Measurements from ENCODE around the gene PSMB2. TPM values are rescaled to one million over a fixed set of nuclear protein-coding genes. Genes with fewer than 3 reads are reported as not detected.

The PSMB2 gene
- total and polyA plus RNA-seq, 10 of the 15 experiments (the other 5 are each of a cell fraction or from before 2014, with no cell fraction given), result 71.7 to 299 (median 145) TPM

- no peak for TF ChIP-seq IRF3 (IDR thresholded peaks at IDR 0.05)
- TF ChIP-seq MEF2A (IDR thresholded peaks at IDR 0.05; ENCODE audit: insufficient read depth, low read depth, low read length), result no peak
- TF ChIP-seq EED (IDR thresholded peaks at IDR 0.05; ENCODE audit: low read depth), result no peak
Measured at GRCh38 chr1:35657851-35658250, 16.5 kb upstream of the PSMB2 start (continued).

- ATAC-seq, result no peak
- FAIRE-seq, result no peak
- TF ChIP-seq IKZF2 (IDR thresholded peaks at IDR 0.05), result no peak
- no peak for TF ChIP-seq IRF3 (IDR thresholded peaks at IDR 0.05)
- no peak for TF ChIP-seq YBX1 (IDR thresholded peaks at IDR 0.05)
- no peak for TF ChIP-seq CREM (IDR thresholded peaks at IDR 0.05; ENCODE audit: low read depth)
- no peak for TF ChIP-seq ZBTB4 (CRISPR knock-in tag; IDR thresholded peaks at IDR 0.05)
- no peak for TF ChIP-seq ATF7 (IDR thresholded peaks at IDR 0.05; ENCODE audit: low read depth)
- no peak for TF ChIP-seq RUNX3 (IDR thresholded peaks at IDR 0.05; ENCODE audit: low read length)
- no peak for TF ChIP-seq PML (IDR thresholded peaks at IDR 0.05; ENCODE audit: low read length)
- TF ChIP-seq RAD51 (IDR thresholded peaks at IDR 0.05), result no peak
- no peak for TF ChIP-seq RFX5 (IDR thresholded peaks at IDR 0.05; ENCODE audit: low read depth, low read length)
- in situ Hi-C loops (cut with MboI) (no loop called here), intact Hi-C loops (cut with micrococcal nuclease; ENCODE audit: unreplicated experiment) (no loop called here)
- DNase-seq (ENCODE audit: low read depth, low spot score), result no peak
- Histone ChIP-seq H4K20me1 (ENCODE audit: control insufficient read depth, insufficient read depth) (no peaks in the 10 kb centered on the region), H3K9ac (ENCODE audit: control insufficient read depth, insufficient read depth, low read length) (no peak overlapping the region), H3K27me3 (replicated peaks in 1 of 2; ENCODE audit: control insufficient read depth in 2 of 2, insufficient read depth in 2 of 2, low read length in 1 of 2) (no peaks in the 10 kb centered on the region), H3K36me3 (ENCODE audit: control insufficient read depth in 2 of 2, insufficient read depth in 2 of 2, low read length in 1 of 2) (no peaks in the 10 kb centered on the region), H3K4me2 (ENCODE audit: control insufficient read depth, insufficient read depth) (no peak overlapping the region), H3K27ac (ENCODE audit: control insufficient read depth, insufficient read depth) (no peak overlapping the region), H3K4me3 (no peak overlapping the region), H2AFZ (ENCODE audit: control insufficient read depth, low read depth, low read length) (no peak overlapping the region), H3K79me2 (ENCODE audit: control insufficient read depth, insufficient read depth, low read length) (no peaks in the 10 kb centered on the region), H3K9me3 (replicated peaks; ENCODE audit: control insufficient read depth, insufficient read depth, low read length) (no peaks in the 10 kb centered on the region), H3K4me1 (ENCODE audit: control insufficient read depth, insufficient read depth, low read length) (no peaks in the 10 kb centered on the region)
- ChIA-PET SMC1A (ENCODE audit: uncharacterized antibody, unreplicated experiment) (no interaction called here), CTCF (no interaction called here), POLR2A (no interaction called here), RAD21 (ENCODE audit: unreplicated experiment) (no interaction called here)
- no TSS peak for BruUV-seq (replicated peaks)
- WGBS (ENCODE audit: insufficient coverage, insufficient replicate concordance, low lambda C conversion rate, missing lambda C conversion rate), result 10% methylated on average over 4 of the region's 4 CpGs
Measured at GRCh38 chr1:35656863-35657232, 15.5 kb upstream of the PSMB2 start.
